ENCODE data around the gene IL22. TPM values are rescaled to one million over a fixed set of nuclear protein-coding genes. Genes with fewer than 3 reads are reported as not detected.

IL22 gene
- total and polyA plus RNA-seq, 7 donors: 1.2 TPM; not detected in 6

- Histone ChIP-seq H3K36me3 (no peaks in the 10 kb centered on the region), H3K4me3 (no peak overlapping the region), H3K4me1 (no peaks in the 10 kb centered on the region), H3K27me3 (no peaks in the 10 kb centered on the region), H3K27ac (no peak overlapping the region), H3K9me3 (no peaks in the 10 kb centered on the region)
- intact Hi-C loops (cut with DNase I): no loop called here
- no peak for DNase-seq
- TF ChIP-seq, protein P1, sequence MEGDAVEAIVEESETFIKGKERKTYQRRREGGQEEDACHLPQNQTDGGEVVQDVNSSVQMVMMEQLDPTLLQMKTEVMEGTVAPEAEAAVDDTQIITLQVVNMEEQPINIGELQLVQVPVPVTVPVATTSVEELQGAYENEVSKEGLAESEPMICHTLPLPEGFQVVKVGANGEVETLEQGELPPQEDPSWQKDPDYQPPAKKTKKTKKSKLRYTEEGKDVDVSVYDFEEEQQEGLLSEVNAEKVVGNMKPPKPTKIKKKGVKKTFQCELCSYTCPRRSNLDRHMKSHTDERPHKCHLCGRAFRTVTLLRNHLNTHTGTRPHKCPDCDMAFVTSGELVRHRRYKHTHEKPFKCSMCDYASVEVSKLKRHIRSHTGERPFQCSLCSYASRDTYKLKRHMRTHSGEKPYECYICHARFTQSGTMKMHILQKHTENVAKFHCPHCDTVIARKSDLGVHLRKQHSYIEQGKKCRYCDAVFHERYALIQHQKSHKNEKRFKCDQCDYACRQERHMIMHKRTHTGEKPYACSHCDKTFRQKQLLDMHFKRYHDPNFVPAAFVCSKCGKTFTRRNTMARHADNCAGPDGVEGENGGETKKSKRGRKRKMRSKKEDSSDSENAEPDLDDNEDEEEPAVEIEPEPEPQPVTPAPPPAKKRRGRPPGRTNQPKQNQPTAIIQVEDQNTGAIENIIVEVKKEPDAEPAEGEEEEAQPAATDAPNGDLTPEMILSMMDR (IDR thresholded peaks at IDR 0.05): no peak
- TF ChIP-seq EP300 (IDR thresholded peaks at IDR 0.05) (no peak), POLR2A (IDR thresholded peaks at IDR 0.05) (no peak), POLR2AphosphoS5 (IDR thresholded peaks at IDR 0.05) (no peak)
These were observed 46.1 kb downstream of the IL22 start for GRCh38 chr12:68207276-68207675.

GRCh38 chr12:68206446-68206845 is 47.0 kb downstream of the IL22 start:
- intact Hi-C loops (cut with DNase I): no loop called here
- Histone ChIP-seq H3K27me3 (no peaks in the 10 kb centered on the region), H3K36me3 (no peaks in the 10 kb centered on the region), H3K27ac (no peak overlapping the region), H3K9me3 (no peaks in the 10 kb centered on the region), H3K4me1 (no peaks in the 10 kb centered on the region), H3K4me3 (no peak overlapping the region)
- DNase-seq: no peak
- TF ChIP-seq POLR2AphosphoS5 (IDR thresholded peaks at IDR 0.05) (no peak), POLR2A (IDR thresholded peaks at IDR 0.05) (no peak), EP300 (IDR thresholded peaks at IDR 0.05) (no peak)
- TF ChIP-seq, protein P1 (IDR thresholded peaks at IDR 0.05): no peak
- WGBS, 2 donors: 7 to 20% methylated on average over 1 of the region's 1 CpG

DNA sequence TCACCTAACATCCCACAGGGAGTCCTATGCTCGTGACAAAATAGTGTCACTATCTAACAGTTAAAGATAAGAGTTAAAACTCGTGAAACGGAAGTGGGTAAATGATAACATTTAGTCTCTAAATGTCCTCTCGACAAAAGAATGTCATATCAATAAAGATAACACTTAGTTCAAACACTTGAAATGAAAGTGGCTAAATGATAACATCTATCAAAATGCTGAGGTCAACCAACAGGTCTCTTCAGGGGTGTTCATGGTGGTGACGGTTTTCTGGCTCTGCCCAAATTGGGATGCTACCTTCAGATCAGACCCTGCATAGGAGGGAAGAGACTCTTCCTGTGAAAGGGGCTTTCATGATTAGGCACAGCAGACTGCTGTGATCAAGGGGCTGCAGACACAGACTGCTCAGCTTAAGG is 49.9 kb downstream of the IL22 start:
- intact Hi-C loops (cut with DNase I): no loop called here
- WGBS, 2 donors: 34 to 54% methylated on average over 5 of the region's 5 CpGs
- TF ChIP-seq, protein P1 (IDR thresholded peaks at IDR 0.05): no peak
- no peak for TF ChIP-seq POLR2AphosphoS5 (IDR thresholded peaks at IDR 0.05)
- no peak for TF ChIP-seq POLR2A (IDR thresholded peaks at IDR 0.05)
- TF ChIP-seq EP300 (IDR thresholded peaks at IDR 0.05): no peak

GRCh38 chr12:68200854-68201253 is 52.5 kb downstream of the IL22 start:
- 69 to 87% methylated on average over 2 of the region's 2 CpGs for WGBS, 2 donors
- H3K4me1 ChIP-seq: no peaks in the 10 kb centered on the region
- no peaks in the 10 kb centered on the region for H3K36me3 ChIP-seq
- H3K4me3 ChIP-seq: no peak overlapping the region
- no peak for DNase-seq
- no peaks in the 10 kb centered on the region for H3K9me3 ChIP-seq
- no peaks in the 10 kb centered on the region for H3K27me3 ChIP-seq
- no peak overlapping the region for H3K27ac ChIP-seq
- intact Hi-C loops (cut with DNase I): no loop called here
- TF ChIP-seq POLR2AphosphoS5 (IDR thresholded peaks at IDR 0.05) (no peak), EP300 (IDR thresholded peaks at IDR 0.05) (no peak), POLR2A (IDR thresholded peaks at IDR 0.05) (no peak)
- TF ChIP-seq, protein P1 (IDR thresholded peaks at IDR 0.05): no peak

More for the DNA sequence above, 49.9 kb downstream of the IL22 start:
- no peak overlapping the region for H3K27ac ChIP-seq
- DNase-seq: no peak
- H3K4me1 ChIP-seq: no peaks in the 10 kb centered on the region
- no peaks in the 10 kb centered on the region for H3K9me3 ChIP-seq
- H3K27me3 ChIP-seq: no peaks in the 10 kb centered on the region
- no peak overlapping the region for H3K4me3 ChIP-seq
- no peaks in the 10 kb centered on the region for H3K36me3 ChIP-seq

GRCh38 chr12:68199127-68199526 is 54.3 kb downstream of the IL22 start:
- DNase-seq: no peak
- intact Hi-C loops (cut with DNase I): no loop called here
- H3K4me3 ChIP-seq: no peak overlapping the region
- no peaks in the 10 kb centered on the region for H3K27me3 ChIP-seq
- H3K9me3 ChIP-seq: no peaks in the 10 kb centered on the region
- 85 to 93% methylated on average over 1 of the region's 1 CpG for WGBS, 2 donors
- no peak overlapping the region for H3K27ac ChIP-seq
- H3K4me1 ChIP-seq: no peaks in the 10 kb centered on the region
- TF ChIP-seq, protein P1 (IDR thresholded peaks at IDR 0.05): no peak
- no peak for TF ChIP-seq POLR2AphosphoS5 (IDR thresholded peaks at IDR 0.05)
- no peak for TF ChIP-seq EP300 (IDR thresholded peaks at IDR 0.05)
- no peak for TF ChIP-seq POLR2A (IDR thresholded peaks at IDR 0.05)
- H3K36me3 ChIP-seq: no peaks in the 10 kb centered on the region
